Stimulated activated CD8-positive, alpha-beta memory T cell treated with anti-CD3 and anti-CD28 coated beads, Interleukin-7, amount 100 ng/mL, for 24 hours (primary cell): ENCODE data around the gene TMEM217.
"Not testable (repeated sequence)": the region's sequence is repeated elsewhere in the genome, so short reads cannot be mapped to it uniquely, and the experiment has no call there.

ENCODE experiments used
- DNase-seq: peaks from one replicate; pipeline ENCODE4 v3.0.0-alpha.2; 2020; ENCODE audit warnings: low read depth

TMEM217 gene

GRCh38 chr6:37257634-37258404, at the start of gene TMEM217, which contains the start of gene TBC1D22B:
TSS of gene TMEM217 (minus strand) at chr6:37258144. CDS start at chr6:37219030, 39,114 bp downstream.
TSS of gene TBC1D22B (plus strand) at chr6:37257772. CDS start at chr6:37257918, 146 bp downstream.
- DNase-seq = peak; percentile 91

- not testable (repeated sequence) for DNase-seq
Measured at GRCh38 chr6:37307484-37307883, 49.5 kb upstream of the TMEM217 start.

- DNase-seq = no peak
Measured at GRCh38 chr6:37306624-37307222, 48.8 kb upstream of the TMEM217 start.

- DNase-seq = no peak
Measured at GRCh38 chr6:37305841-37306425, 48.0 kb upstream of the TMEM217 start.

GRCh38 chr6:37304766-37305165, 46.8 kb upstream of the TMEM217 start:
- no peak for DNase-seq

GRCh38 chr6:37303891-37304503, 46.1 kb upstream of the TMEM217 start:
- DNase-seq = no peak

- DNase-seq = no peak
Measured at GRCh38 chr6:37303091-37303660, 45.2 kb upstream of the TMEM217 start.

GRCh38 chr6:37302086-37302686, 44.2 kb upstream of the TMEM217 start:
- DNase-seq = no peak

GRCh38 chr6:37299990-37300389, 42.0 kb upstream of the TMEM217 start:
- no peak for DNase-seq

- no peak for DNase-seq
Measured at GRCh38 chr6:37298958-37299357, 41.0 kb upstream of the TMEM217 start.

- not testable (repeated sequence) for DNase-seq
Measured at GRCh38 chr6:37297637-37298036, 39.7 kb upstream of the TMEM217 start.

- DNase-seq = no peak
Measured at GRCh38 chr6:37293426-37293825, 35.5 kb upstream of the TMEM217 start.

GRCh38 chr6:37289931-37290330, 32.0 kb upstream of the TMEM217 start:
- no peak for DNase-seq

GRCh38 chr6:37288247-37288646, 30.3 kb upstream of the TMEM217 start:
- no peak for DNase-seq

GRCh38 chr6:37287519-37288157, 29.7 kb upstream of the TMEM217 start:
- no peak for DNase-seq

- no peak for DNase-seq
Measured at GRCh38 chr6:37285861-37286311, 27.9 kb upstream of the TMEM217 start.

GRCh38 chr6:37284781-37285180, 26.8 kb upstream of the TMEM217 start:
- DNase-seq = no peak

GRCh38 chr6:37283671-37284151, 25.8 kb upstream of the TMEM217 start:
- DNase-seq = no peak

- DNase-seq = no peak
Measured at GRCh38 chr6:37283268-37283667, 25.3 kb upstream of the TMEM217 start.

- no peak for DNase-seq
Measured at GRCh38 chr6:37282371-37282770, 24.4 kb upstream of the TMEM217 start.
